Measurements from ENCODE around the gene PAIP2.
"Not testable (repeated sequence)": the region's sequence is repeated elsewhere in the genome, so short reads cannot be mapped to it uniquely, and the experiment has no call there.

Gene PAIP2

GRCh38 chr5:139404484-139404840 is 62.8 kb downstream of the PAIP2 start:
- no peak for DNase-seq (ENCODE audit: extremely low spot score)
- POLR2A ChIA-PET: interaction anchor here (0.7 kb wide), 1 partner anchor 13 kb away, joined by 4 read pairs; no protein-coding TSS in a partner anchor
- no peak for TF ChIP-seq CTCF (IDR thresholded peaks at IDR 0.05; ENCODE audit: control extremely low read depth, extremely low read depth, low read depth, missing control alignments)
- CTCF ChIA-PET: interaction anchor here (1.2 to 3.9 kb wide), 4 partner anchors 9 to 18 kb away, joined by 5 to 31 read pairs (median 12); partner anchors contain the start of gene PROB1

DNA sequence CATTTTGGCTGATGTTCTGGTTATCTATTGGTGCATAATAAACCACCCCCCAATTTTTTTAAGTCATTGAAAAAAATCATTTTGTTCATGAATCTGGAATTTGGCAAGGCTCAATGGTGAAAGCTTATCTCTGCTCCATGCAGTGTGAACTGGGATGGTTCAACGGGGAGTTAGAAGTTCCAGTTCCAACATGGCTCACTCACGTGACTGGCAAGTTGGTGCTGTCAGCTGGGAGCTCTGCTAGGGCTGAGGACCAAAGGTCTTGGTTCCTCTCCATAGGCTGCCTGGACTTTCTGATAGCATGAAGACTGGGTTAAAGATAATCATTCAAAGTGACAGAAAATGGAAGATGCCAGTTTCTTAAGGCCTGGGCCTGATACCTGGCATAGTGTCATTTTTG is 65.3 kb downstream of the PAIP2 start:
- no peak for DNase-seq (ENCODE audit: extremely low spot score)
- ChIA-PET POLR2A (no interaction called here), CTCF (interaction anchor here (1.3 to 3.5 kb wide), 7 partner anchors 10 to 227 kb away, joined by 3 to 17 read pairs (median 5); no protein-coding TSS in a partner anchor)
- TF ChIP-seq CTCF (IDR thresholded peaks at IDR 0.05; ENCODE audit: control extremely low read depth, extremely low read depth, low read depth, missing control alignments): no peak

DNA sequence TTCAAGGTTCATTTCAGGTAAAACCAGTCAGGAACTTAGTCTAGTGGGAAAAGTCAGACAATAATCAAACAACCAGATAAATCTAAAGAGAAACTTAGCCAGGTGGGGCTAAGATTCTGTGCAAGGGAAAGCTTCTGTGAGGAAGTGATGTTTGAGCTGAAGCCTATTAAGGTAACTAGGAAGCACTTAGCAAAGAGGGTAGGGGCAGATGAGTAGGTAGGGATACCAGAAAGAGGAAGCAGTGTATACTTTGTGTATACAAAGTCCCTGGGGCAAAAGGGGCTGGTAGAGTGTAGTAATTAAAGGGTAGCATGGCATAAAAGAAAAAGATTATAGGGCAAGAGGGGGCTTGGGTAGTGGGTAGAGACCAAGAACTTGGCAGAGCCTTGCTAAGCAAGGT is 65.9 kb downstream of the PAIP2 start:
- POLR2A ChIA-PET: no interaction called here
- CTCF ChIA-PET: interaction anchor here (1.3 to 3.5 kb wide), 5 partner anchors 12 to 226 kb away, joined by 3 to 17 read pairs (median 5); no protein-coding TSS in a partner anchor
- peak; percentile 57 for DNase-seq (ENCODE audit: extremely low spot score)

GRCh38 chr5:139408191-139408590 is 66.5 kb downstream of the PAIP2 start:
- TF ChIP-seq CTCF (IDR thresholded peaks at IDR 0.05; ENCODE audit: control extremely low read depth, extremely low read depth, low read depth, missing control alignments): no peak
- ChIA-PET CTCF (interaction anchor here (2.0 to 3.8 kb wide), 3 partner anchors 12 to 29 kb away, joined by 4 to 34 read pairs (median 17); no protein-coding TSS in a partner anchor), POLR2A (no interaction called here)
- no peak for DNase-seq (ENCODE audit: extremely low spot score)

More for the DNA sequence above, 65.9 kb downstream of the PAIP2 start:
- no peak for TF ChIP-seq CTCF (IDR thresholded peaks at IDR 0.05; ENCODE audit: control extremely low read depth, extremely low read depth, low read depth, missing control alignments)

GRCh38 chr5:139409116-139409515 is 67.5 kb downstream of the PAIP2 start:
- CTCF ChIA-PET: interaction anchor here (1.1 to 18.1 kb wide), 4 partner anchors 9 to 108 kb away, joined by 4 to 504 read pairs (median 28); no protein-coding TSS in a partner anchor
- DNase-seq (ENCODE audit: extremely low spot score); POLR2A ChIA-PET: not testable (repeated sequence)

DNA sequence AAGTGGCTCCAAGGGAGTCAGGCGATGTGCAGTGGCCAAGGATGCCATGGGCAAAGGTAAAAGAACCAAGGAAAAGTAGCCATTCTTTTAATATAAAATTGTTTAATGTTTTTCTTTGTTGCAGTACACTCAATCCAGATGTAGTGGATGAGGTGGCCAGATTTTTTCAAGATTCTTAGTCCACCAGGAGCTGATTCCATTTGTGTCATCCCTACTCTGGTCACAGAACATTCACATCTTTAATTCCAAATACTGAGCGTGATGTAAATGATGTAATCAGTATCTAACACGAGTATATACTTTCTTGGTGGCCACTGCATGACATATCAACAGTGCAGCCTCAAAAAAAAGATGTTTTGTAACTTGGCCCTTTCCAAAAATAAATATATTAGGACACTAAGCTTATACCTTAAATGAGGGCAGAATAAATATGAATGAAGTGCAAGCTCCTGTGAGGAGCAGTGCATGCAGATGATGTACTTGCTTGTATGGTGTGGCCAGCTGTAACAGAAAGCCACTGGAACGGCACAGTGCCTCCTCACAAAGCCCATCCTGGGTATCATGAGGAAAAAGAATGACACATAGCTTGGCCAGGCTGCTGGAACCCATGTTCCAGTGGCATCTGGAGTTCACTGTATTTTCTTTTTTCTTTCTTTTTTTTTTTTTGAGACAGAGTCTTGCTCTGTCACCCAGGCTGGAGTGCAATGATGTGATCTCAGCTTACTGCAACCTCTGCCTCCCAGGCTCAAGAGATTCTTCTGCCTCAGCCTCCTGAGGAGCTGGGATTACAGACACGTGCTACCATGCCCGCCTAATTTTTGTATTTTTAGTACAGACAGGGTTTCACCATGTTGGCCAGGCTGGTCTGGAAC is 68.7 kb downstream of the PAIP2 start:
- ChIA-PET POLR2A (interaction anchor here (0.7 kb wide), 1 partner anchor 14 kb away, joined by 3 read pairs; no protein-coding TSS in a partner anchor), CTCF (interaction anchor here (0.9 to 18.1 kb wide), 10 partner anchors 7 to 280 kb away, joined by 3 to 504 read pairs (median 8); partner anchors contain the start of gene ECSCR)
- no peak for DNase-seq (ENCODE audit: extremely low spot score)
- no peak for TF ChIP-seq CTCF (IDR thresholded peaks at IDR 0.05; ENCODE audit: control extremely low read depth, extremely low read depth, low read depth, missing control alignments)

Measured in GM10248 (cell line).